Endodermal cell (in vitro differentiated cells): Measurements from ENCODE around the gene SAMD9. TPM values are rescaled to one million over a fixed set of nuclear protein-coding genes. Genes with fewer than 3 reads are reported as not detected.

Experiments used
- DNase-seq: peaks from one replicate; pipeline ENCODE4 v3.0.0-alpha.2; 2017
- H3K27ac ChIP-seq: 2 replicates; pipeline ENCODE4 v1.5.1; 2013; ENCODE audit warnings: mild to moderate bottlenecking, low read depth, low read length, moderate library complexity
- H3K27me3 ChIP-seq: 2 replicates; pipeline ENCODE4 v1.6.1; 2013; ENCODE audit warnings: mild to moderate bottlenecking, low read length, moderate library complexity; ENCODE audit not compliant: insufficient read depth, control insufficient read depth, poor library complexity, severe bottlenecking
- H3K36me3 ChIP-seq: 2 replicates; pipeline ENCODE4 v1.7.0; 2013; ENCODE audit warnings: mild to moderate bottlenecking, low read length, moderate library complexity; ENCODE audit not compliant: control insufficient read depth, insufficient read depth
- H3K4me1 ChIP-seq: one replicate; pipeline ENCODE4 v1.7.0; 2013; ENCODE audit warnings: low read length; ENCODE audit not compliant: control insufficient read depth, insufficient read depth
- H3K4me3 ChIP-seq: 2 replicates; pipeline ENCODE4 v1.5.1; 2013; ENCODE audit warnings: mild to moderate bottlenecking, low read length, moderate library complexity
- H3K9ac ChIP-seq: 2 replicates; pipeline ENCODE4 v1.6.1; 2013; ENCODE audit warnings: mild to moderate bottlenecking, low read length, moderate library complexity; ENCODE audit not compliant: poor library complexity, severe bottlenecking; ENCODE audit errors: extremely low read depth
- H3K9me3 ChIP-seq: 2 replicates; pipeline ENCODE4 v1.6.1; 2013; ENCODE audit warnings: mild to moderate bottlenecking, low read length, moderate library complexity; ENCODE audit not compliant: control insufficient read depth
- H3K27ac Mint-ChIP-seq: 2 replicates; pipeline ENCODE4 v1.8.0; 2020; ENCODE audit warnings: mixed read lengths
- H3K27me3 Mint-ChIP-seq: 2 replicates; pipeline ENCODE4 v1.8.0; 2021; ENCODE audit warnings: mild to moderate bottlenecking, mixed read lengths; ENCODE audit not compliant: insufficient read depth
- H3K36me3 Mint-ChIP-seq: 2 replicates; pipeline ENCODE4 v1.8.0; 2020; ENCODE audit warnings: low read depth, mixed read lengths
- H3K4me1 Mint-ChIP-seq: 2 replicates; pipeline ENCODE4 v1.8.0; 2020; ENCODE audit warnings: mixed read lengths
- H3K4me3 Mint-ChIP-seq: 2 replicates; pipeline ENCODE4 v1.8.0; 2020; ENCODE audit warnings: mild to moderate bottlenecking, moderate library complexity, mixed read lengths
- H3K9me3 Mint-ChIP-seq: 2 replicates; pipeline ENCODE4 v1.8.0; 2020; ENCODE audit warnings: mild to moderate bottlenecking, mixed read lengths
- WGBS, 2 experiments: methylation state at CpG; one replicate each; pipeline versions ENCODE4 v1.1.5 to v1.1.7; 2013; ENCODE audit warnings: missing lambda C conversion rate in 2 of 2, mixed read lengths in 1 of 2; ENCODE audit not compliant: insufficient coverage in 1 of 2, insufficient read length in 1 of 2; 5-methylcytosine and 5-hydroxymethylcytosine counted together
- total RNA-seq, 2 donors: library from RNA; stranded (reverse); fragmentation: NEBNext Ultra II Directional in 1 of 2; extraction: Animal tissue kit (Norgen Biotek cat#: 25700) in 1 of 2; gene quantifications; 2 replicates in 1 of 2; 3 replicates in 1 of 2; pipeline ENCODE4 v1.2.1, GENCODE V29; 2021
- TF ChIP-seq, protein P1 (sequence below): fragments of 200-600 bp; sonication (generic); conservative IDR thresholded peaks from 2 replicates; pipeline ENCODE4 v1.5.0; 2021; ENCODE audit warnings: antibody characterized with exemption, mild to moderate bottlenecking

SAMD9 gene
- total RNA-seq, 2 donors from 2014 or later: not detected

DNA sequence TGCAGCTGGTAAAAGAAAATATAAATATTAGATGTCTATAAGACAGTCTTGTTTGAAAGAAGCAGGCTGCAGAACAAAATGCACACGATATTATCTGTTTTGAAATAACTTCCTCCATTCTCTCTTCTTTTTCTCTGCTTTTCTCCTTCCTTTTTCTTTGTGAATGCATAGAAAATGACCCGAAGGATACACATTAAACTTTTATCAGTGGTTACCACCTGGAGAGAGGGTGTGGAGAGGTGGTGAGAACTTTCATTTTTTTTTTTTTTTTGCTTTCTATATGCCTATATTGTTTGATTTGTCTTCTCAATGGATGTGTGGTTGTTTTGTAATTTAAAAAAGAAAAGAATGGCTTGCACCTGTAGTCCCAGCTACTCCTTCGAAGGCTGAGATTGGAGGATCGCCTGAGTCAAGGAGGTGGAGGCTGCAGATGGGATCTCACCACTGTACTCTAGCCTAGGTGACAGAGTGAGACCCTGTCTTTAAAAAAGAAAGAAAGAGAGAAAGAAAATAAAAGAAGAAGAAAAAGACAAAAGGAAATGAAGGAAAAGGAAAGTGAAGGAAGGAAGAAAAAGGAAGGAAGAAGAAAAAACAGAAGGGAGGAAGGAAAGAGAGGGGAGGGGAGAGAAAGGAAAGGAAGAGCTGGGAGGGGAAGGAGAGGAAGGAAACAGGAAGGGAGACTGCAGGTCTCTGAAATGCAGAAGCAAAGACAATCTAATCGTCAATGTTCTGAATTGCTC is 64.4 kb downstream of the SAMD9 start:
- no peak overlapping the region for H3K27ac Mint-ChIP-seq
- Histone ChIP-seq H3K9me3 (no peaks in the 10 kb centered on the region), H3K9ac (no peak overlapping the region), H3K27ac (no peak overlapping the region), H3K27me3 (no peaks in the 10 kb centered on the region), H3K36me3 (no peaks in the 10 kb centered on the region), H3K4me3 (no peak overlapping the region), H3K4me1 (no peaks in the 10 kb centered on the region)
- no peak for DNase-seq
- H3K4me1 Mint-ChIP-seq: no peaks in the 10 kb centered on the region
- no peaks in the 10 kb centered on the region for H3K36me3 Mint-ChIP-seq
- H3K27me3 Mint-ChIP-seq: peaks cover 1% of the 10 kb centered on the region
- H3K4me3 Mint-ChIP-seq: no peak overlapping the region
- 83 to 91% methylated on average over 3 to 5 of the region's 5 CpGs for WGBS, 2 experiments
- TF ChIP-seq, protein P1, sequence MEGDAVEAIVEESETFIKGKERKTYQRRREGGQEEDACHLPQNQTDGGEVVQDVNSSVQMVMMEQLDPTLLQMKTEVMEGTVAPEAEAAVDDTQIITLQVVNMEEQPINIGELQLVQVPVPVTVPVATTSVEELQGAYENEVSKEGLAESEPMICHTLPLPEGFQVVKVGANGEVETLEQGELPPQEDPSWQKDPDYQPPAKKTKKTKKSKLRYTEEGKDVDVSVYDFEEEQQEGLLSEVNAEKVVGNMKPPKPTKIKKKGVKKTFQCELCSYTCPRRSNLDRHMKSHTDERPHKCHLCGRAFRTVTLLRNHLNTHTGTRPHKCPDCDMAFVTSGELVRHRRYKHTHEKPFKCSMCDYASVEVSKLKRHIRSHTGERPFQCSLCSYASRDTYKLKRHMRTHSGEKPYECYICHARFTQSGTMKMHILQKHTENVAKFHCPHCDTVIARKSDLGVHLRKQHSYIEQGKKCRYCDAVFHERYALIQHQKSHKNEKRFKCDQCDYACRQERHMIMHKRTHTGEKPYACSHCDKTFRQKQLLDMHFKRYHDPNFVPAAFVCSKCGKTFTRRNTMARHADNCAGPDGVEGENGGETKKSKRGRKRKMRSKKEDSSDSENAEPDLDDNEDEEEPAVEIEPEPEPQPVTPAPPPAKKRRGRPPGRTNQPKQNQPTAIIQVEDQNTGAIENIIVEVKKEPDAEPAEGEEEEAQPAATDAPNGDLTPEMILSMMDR: no peak
- H3K9me3 Mint-ChIP-seq: no peaks in the 10 kb centered on the region

DNA sequence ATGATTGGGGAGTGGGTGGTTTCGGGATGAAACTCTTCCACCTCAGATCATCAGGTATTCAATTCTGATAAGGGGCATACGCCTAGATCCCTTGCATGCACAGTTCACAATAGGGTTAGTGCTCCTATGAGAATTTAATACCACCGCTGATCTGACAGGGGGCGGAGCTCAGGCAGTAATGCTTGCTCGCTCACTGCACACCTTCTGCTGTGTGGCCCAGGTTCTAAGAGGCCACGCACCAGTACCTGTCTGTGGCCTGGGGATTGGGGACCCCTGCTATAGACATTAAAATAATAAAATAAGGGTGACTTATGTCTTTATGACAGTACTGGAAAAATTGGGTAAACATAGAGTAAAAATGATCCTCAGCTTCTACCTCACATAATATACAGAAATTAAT is 66.1 kb downstream of the SAMD9 start:
- H3K27ac ChIP-seq: no peak overlapping the region
- peaks cover 1% of the 10 kb centered on the region for H3K27me3 Mint-ChIP-seq
- H3K9ac ChIP-seq: no peak overlapping the region
- no peaks in the 10 kb centered on the region for H3K27me3 ChIP-seq
- H3K36me3 ChIP-seq: no peaks in the 10 kb centered on the region
- H3K9me3 ChIP-seq: no peaks in the 10 kb centered on the region
- peaks cover 3% of the 10 kb centered on the region for H3K4me1 Mint-ChIP-seq
- no peaks in the 10 kb centered on the region for H3K4me1 ChIP-seq
- no peaks in the 10 kb centered on the region for H3K9me3 Mint-ChIP-seq
- H3K36me3 Mint-ChIP-seq: no peaks in the 10 kb centered on the region
- no peak for DNase-seq
- H3K4me3 Mint-ChIP-seq: no peak overlapping the region
- H3K27ac Mint-ChIP-seq: no peak overlapping the region
- WGBS, 2 experiments: 90 to 91% methylated on average over 5 to 6 of the region's 6 CpGs
- TF ChIP-seq, protein P1: no peak
- H3K4me3 ChIP-seq: no peak overlapping the region

Other genes with a start within 250 kb of the SAMD9 start
- not detected for gene SAMD9L, start 30.4 kb upstream of the SAMD9 start, total RNA-seq
- gene HEPACAM2, start 108.5 kb upstream of the SAMD9 start, total RNA-seq: not detected
- gene VPS50, start 114.4 kb upstream of the SAMD9 start, total RNA-seq: 10 to 100 TPM; 13.3 to 14.9 TPM